ENCODE measurements around the gene ALLC.

DNA sequence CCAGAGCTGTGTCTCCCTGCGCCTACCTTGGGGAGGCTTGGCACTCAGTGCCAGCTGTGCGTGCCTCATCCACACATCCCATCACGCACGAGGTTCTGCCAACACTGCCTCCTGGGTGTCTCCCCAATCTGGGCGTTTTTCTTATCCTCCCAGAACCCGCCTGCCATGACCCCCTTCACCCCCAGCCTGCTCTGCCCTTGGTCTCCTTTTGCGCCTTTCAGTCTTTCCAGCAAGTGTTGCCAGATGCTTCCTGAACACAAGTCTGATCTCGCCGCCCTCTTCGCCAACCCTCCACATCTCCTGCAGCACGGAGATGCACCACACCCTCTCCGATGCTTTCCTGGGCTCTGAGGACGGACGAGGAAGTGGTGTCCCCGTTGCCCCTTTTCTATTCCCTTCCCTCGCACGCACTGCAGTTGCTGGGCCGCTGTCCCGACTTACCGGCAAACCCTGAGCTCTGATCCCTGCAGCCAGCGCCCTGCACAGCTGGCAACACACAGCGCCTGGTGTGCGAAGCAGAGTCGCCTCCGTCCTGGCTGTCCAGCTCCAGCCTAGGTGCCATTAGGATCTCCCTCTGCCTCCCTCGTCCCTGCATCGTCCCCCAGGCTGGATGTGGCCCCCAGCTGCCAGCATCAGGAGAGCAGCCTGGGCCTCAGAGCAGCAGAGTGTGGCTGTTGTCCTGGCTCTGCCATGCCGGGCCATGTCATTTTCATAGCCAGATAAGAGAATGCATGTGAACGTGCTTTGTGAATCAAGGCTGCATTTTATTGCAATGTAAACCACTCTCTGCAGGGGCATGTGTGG, 22.6 kb upstream of the ALLC start:
- no peak for TF ChIP-seq RBM25 (IDR thresholded peaks at IDR 0.05; ENCODE audit: low read depth, low read length, severe bottlenecking)
- TF ChIP-seq, protein P1, sequence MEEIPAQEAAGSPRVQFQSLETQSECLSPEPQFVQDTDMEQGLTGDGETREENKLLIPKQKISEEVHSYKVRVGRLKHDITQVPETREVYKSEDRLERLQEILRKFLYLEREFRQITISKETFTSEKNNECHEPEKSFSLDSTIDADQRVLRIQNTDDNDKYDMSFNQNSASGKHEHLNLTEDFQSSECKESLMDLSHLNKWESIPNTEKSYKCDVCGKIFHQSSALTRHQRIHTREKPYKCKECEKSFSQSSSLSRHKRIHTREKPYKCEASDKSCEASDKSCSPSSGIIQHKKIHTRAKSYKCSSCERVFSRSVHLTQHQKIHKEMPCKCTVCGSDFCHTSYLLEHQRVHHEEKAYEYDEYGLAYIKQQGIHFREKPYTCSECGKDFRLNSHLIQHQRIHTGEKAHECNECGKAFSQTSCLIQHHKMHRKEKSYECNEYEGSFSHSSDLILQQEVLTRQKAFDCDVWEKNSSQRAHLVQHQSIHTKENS (CRISPR knock-in tag; IDR thresholded peaks at IDR 0.05) = no peak
- TF ChIP-seq SRSF1 (IDR thresholded peaks at IDR 0.05; ENCODE audit: low read depth, low read length) = no peak
- no peak for TF ChIP-seq NR2C1 (IDR thresholded peaks at IDR 0.05)
- TF ChIP-seq NR2C1 (tag; IDR thresholded peaks at IDR 0.05) = no peak
- TF ChIP-seq ZBTB17 (CRISPR knock-in tag; IDR thresholded peaks at IDR 0.05) = no peak
- no peak for TF ChIP-seq NFYB (IDR thresholded peaks at IDR 0.05; ENCODE audit: extremely low read depth, insufficient read length)
- TF ChIP-seq SP1 (CRISPR knock-in tag; IDR thresholded peaks at IDR 0.05) = no peak
- TF ChIP-seq ZNF184 (CRISPR knock-in tag; IDR thresholded peaks at IDR 0.05) = no peak
- TF ChIP-seq RCOR1 (IDR thresholded peaks at IDR 0.05; ENCODE audit: borderline replicate concordance in 1 of 2, low read depth in 2 of 2, low read length in 2 of 2) = no peak
- TF ChIP-seq ATF7 (IDR thresholded peaks at IDR 0.05) = no peak
- no peak for TF ChIP-seq POLR2AphosphoS5 (IDR thresholded peaks at IDR 0.05; ENCODE audit: control insufficient read depth, insufficient read depth, low read depth, low read length)
- no peak for TF ChIP-seq TOE1 (IDR thresholded peaks at IDR 0.05; ENCODE audit: borderline replicate concordance)
- TF ChIP-seq TOE1 (CRISPR knock-in tag; IDR thresholded peaks at IDR 0.05; ENCODE audit: borderline replicate concordance, low read depth) = no peak
- TF ChIP-seq, protein P2, sequence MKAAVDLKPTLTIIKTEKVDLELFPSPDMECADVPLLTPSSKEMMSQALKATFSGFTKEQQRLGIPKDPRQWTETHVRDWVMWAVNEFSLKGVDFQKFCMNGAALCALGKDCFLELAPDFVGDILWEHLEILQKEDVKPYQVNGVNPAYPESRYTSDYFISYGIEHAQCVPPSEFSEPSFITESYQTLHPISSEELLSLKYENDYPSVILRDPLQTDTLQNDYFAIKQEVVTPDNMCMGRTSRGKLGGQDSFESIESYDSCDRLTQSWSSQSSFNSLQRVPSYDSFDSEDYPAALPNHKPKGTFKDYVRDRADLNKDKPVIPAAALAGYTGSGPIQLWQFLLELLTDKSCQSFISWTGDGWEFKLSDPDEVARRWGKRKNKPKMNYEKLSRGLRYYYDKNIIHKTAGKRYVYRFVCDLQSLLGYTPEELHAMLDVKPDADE (conservative IDR thresholded peaks at IDR 0.05; ENCODE audit: control insufficient read depth, low read depth, low read length) = no peak
- no peak for TF ChIP-seq HDAC2 (IDR thresholded peaks at IDR 0.05)

Measured in K562 (cell line).